Immature natural killer cell (primary cell): ENCODE results near the gene RNF224. TPM values are rescaled to one million over a fixed set of nuclear protein-coding genes. Genes with fewer than 3 reads are reported as not detected.
"Not testable (repeated sequence)": the region's sequence is repeated elsewhere in the genome, so short reads cannot be mapped to it uniquely, and the experiment has no call there.

Source experiments
- DNase-seq, 3 donors: peaks; one replicate each; pipeline ENCODE4 v3.0.0; 2022; ENCODE audit warnings: mixed read lengths in 1 of 3
- H3K27ac Mint-ChIP-seq, 6 donors: one replicate each; pipeline ENCODE4 v1.8.0; 2020; ENCODE audit warnings: mixed read lengths in 6 of 6, mild to moderate bottlenecking in 5 of 6, inconsistent platforms in 4 of 6, moderate library complexity in 3 of 6
- H3K27me3 Mint-ChIP-seq, 3 donors: one replicate each; pipeline ENCODE4 v1.8.0; 2020 to 2021; ENCODE audit warnings: low read depth in 3 of 3, mild to moderate bottlenecking in 3 of 3, mixed read lengths in 3 of 3, moderate library complexity in 3 of 3, inconsistent platforms in 1 of 3
- H3K36me3 Mint-ChIP-seq, 3 donors: one replicate each; pipeline ENCODE4 v1.8.0; 2020; ENCODE audit warnings: mixed read lengths in 3 of 3, inconsistent platforms in 2 of 3, mild to moderate bottlenecking in 2 of 3
- H3K4me1 Mint-ChIP-seq, 2 donors: one replicate each; pipeline ENCODE4 v1.8.0; 2020; ENCODE audit warnings: inconsistent platforms in 2 of 2, mild to moderate bottlenecking in 2 of 2, mixed read lengths in 2 of 2, moderate library complexity in 1 of 2
- H3K4me3 Mint-ChIP-seq, 5 donors: one replicate each; pipeline ENCODE4 v1.8.0; 2020; ENCODE audit warnings: mild to moderate bottlenecking in 5 of 5, mixed read lengths in 5 of 5, inconsistent platforms in 3 of 5, moderate library complexity in 3 of 5
- H3K9me3 Mint-ChIP-seq, 6 donors: one replicate each; pipeline ENCODE4 v1.8.0; 2020; ENCODE audit warnings: mild to moderate bottlenecking in 6 of 6, mixed read lengths in 6 of 6, inconsistent platforms in 4 of 6, moderate library complexity in 3 of 6
- polyA plus RNA-seq, 3 donors: library from polyadenylated mRNA; unstranded; fragments of 300-500 nt; fragmentation: Illumina TruSeq; gene quantifications; one replicate each; pipeline ENCODE4 v1.2.3, GENCODE V29; 2021

Gene RNF224
- polyA plus RNA-seq, 3 donors from 2014 or later = not detected

DNA sequence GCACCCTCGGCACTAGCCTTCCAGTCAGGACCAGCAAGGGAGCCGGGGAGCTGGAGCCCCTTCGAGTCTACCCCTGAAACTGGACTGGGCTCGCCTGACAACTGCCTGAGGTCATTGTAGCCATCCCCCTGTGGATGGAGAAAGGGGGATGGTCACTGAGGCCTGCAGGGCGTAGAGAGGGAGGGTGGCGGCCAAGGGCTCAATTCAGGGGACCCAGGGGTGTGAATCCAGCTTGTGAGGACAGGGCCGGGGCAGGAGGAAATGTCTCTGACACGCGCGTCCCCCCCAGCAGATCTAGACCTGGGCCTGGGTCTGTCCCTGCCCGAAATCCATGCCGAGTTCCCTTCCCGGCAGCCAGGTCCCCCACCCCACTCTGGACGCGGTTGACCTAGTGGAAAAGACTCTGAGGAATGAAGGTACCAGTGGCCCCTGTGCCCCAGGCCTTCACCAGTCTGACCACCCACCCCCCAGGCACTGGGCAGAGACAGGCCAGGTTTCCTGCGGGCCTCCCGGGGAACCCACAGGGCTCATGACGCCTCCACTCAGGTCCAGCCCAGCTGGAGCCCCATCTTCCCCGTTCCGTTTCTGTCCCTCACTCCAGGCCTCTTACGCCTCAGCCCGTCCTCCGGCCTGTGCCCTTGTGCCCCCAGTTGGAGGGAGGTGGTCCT is 4.2 kb downstream of the RNF224 start:
- DNase-seq = no peak
- Mint-ChIP-seq H3K9me3 (no peaks in the 10 kb centered on the region), H3K4me3 (no peak overlapping the region), H3K4me1 (peaks cover 0 to 1% of the 10 kb centered on the region in 2 donors), H3K27me3 (peaks cover 0 to 6% (median 2%) of the 10 kb centered on the region in 3 donors), H3K36me3 (no peaks in the 10 kb centered on the region), H3K27ac (no peak overlapping the region)

- Mint-ChIP-seq H3K9me3 (no peaks in the 10 kb centered on the region), H3K4me1 (peaks cover 0 to 2% of the 10 kb centered on the region in 2 donors), H3K4me3 (no peak overlapping the region), H3K27me3 (peaks cover 0 to 5% (median 2%) of the 10 kb centered on the region in 3 donors), H3K36me3 (no peaks in the 10 kb centered on the region), H3K27ac (no peak overlapping the region)
- DNase-seq = no peak
These were observed 4.8 kb downstream of the RNF224 start for GRCh38 chr9:137232101-137232500.

GRCh38 chr9:137232510-137232909 is 5.2 kb downstream of the RNF224 start:
- H3K27me3 Mint-ChIP-seq = peaks cover 0 to 4% (median 2%) of the 10 kb centered on the region in 3 donors
- no peak overlapping the region for H3K27ac Mint-ChIP-seq
- H3K36me3 Mint-ChIP-seq = no peaks in the 10 kb centered on the region
- no peak overlapping the region for H3K4me3 Mint-ChIP-seq
- H3K9me3 Mint-ChIP-seq = no peaks in the 10 kb centered on the region
- H3K4me1 Mint-ChIP-seq = peaks cover 0 to 4% of the 10 kb centered on the region in 2 donors
- DNase-seq = no peak

- Mint-ChIP-seq H3K36me3 (no peaks in the 10 kb centered on the region), H3K27ac (no peak overlapping the region), H3K9me3 (no peaks in the 10 kb centered on the region), H3K27me3 (peaks cover 0 to 2% (median 2%) of the 10 kb centered on the region in 3 donors), H3K4me3 (no peak overlapping the region), H3K4me1 (peaks cover 0 to 4% of the 10 kb centered on the region in 2 donors)
- DNase-seq = no peak
These were observed 6.1 kb downstream of the RNF224 start for GRCh38 chr9:137233143-137233980.

DNA sequence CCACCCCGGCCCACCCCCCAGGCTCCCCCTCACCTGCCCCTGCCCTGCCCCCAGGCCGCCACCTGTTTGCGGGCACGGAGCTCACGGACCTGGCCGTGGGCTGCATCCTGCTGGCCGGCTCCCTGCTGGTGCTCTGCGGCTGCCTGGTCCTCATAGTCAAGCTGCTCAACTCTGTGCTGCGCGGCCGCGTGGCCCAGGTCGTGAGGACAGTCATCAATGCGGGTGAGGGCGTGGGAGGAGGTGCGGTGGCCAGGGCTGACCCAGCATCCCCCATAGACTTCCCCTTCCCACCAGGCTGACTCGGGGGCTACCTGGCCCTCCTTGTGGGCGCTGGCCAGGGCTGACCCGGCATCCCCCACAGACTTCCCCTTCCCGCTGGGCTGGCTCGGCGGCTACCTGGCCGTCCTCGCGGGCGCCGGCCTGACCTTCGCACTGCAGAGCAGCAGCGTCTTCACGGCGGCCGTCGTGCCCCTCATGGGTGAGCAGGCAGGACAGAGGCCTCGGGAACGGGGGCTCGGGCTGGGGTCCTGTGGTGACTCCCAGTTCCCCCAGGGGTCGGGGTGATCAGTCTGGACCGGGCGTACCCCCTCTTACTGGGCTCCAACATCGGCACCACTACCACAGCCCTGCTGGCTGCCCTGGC is 6.9 kb downstream of the RNF224 start:
- Mint-ChIP-seq H3K4me3 (no peak overlapping the region), H3K36me3 (no peaks in the 10 kb centered on the region), H3K27me3 (peaks cover 0 to 2% (median 2%) of the 10 kb centered on the region in 3 donors), H3K27ac (no peak overlapping the region), H3K4me1 (peaks cover 5 to 9% of the 10 kb centered on the region in 2 donors), H3K9me3 (no peaks in the 10 kb centered on the region)
- no peak for DNase-seq

GRCh38 chr9:137234758-137235423 is 7.6 kb downstream of the RNF224 start:
- no peaks in the 10 kb centered on the region for H3K36me3 Mint-ChIP-seq
- H3K27me3 Mint-ChIP-seq = peaks cover 0 to 5% (median 0%) of the 10 kb centered on the region in 3 donors
- H3K9me3 Mint-ChIP-seq = no peaks in the 10 kb centered on the region
- H3K4me3 Mint-ChIP-seq = no peak overlapping the region
- no peak overlapping the region for H3K27ac Mint-ChIP-seq
- peaks cover 6 to 14% of the 10 kb centered on the region in 2 donors for H3K4me1 Mint-ChIP-seq
- no peak for DNase-seq

GRCh38 chr9:137235424-137236237 is 8.3 kb downstream of the RNF224 start:
- H3K4me3 Mint-ChIP-seq = no peak overlapping the region
- H3K9me3 Mint-ChIP-seq = no peaks in the 10 kb centered on the region
- no peaks in the 10 kb centered on the region for H3K36me3 Mint-ChIP-seq
- no peak for DNase-seq
- H3K4me1 Mint-ChIP-seq = peaks cover 6 to 15% of the 10 kb centered on the region in 2 donors
- peaks cover 0 to 9% (median 0%) of the 10 kb centered on the region in 3 donors for H3K27me3 Mint-ChIP-seq
- no peak overlapping the region for H3K27ac Mint-ChIP-seq

DNA sequence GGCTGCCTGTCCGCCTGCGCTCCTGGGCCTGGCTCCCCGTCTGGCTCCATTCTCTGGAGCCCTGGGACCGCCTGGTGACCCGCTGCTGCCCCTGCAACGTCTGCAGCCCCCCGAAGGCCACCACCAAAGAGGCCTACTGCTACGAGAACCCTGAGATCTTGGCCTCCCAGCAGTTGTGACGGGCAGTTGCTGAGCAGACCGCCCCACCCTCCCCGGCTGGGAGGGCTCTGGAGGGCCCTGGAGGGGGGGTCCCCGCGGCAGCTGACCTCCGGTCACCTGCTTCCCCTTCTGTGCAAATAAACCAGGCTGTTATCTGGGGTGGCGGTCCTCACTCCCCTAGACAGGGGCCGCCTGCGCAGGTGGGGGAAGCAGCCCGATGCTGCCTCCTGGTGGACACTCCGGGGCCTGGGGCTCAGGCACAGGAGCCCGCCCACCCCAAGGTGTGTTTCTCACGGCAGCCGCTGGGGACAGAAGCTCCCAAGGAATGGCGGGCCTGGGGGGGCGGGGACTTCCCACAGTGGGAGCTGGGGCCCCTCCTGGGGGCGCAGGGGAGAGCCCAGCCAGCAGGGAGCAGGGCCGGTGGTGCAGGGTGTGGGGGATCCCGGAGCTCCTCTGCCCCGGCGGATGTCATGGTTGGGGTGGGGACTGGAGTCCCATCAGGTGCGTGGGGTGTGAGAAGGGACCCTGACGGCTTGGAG is 9.1 kb downstream of the RNF224 start:
- peak; percentile 86 to 87 (median 87) for DNase-seq
- Mint-ChIP-seq H3K4me1 (peaks cover 11 to 18% of the 10 kb centered on the region in 2 donors), H3K27ac (no peak overlapping the region), H3K36me3 (no peaks in the 10 kb centered on the region), H3K4me3 (no peak overlapping the region), H3K27me3 (peaks cover 5 to 15% (median 5%) of the 10 kb centered on the region in 3 donors), H3K9me3 (no peaks in the 10 kb centered on the region)

DNA sequence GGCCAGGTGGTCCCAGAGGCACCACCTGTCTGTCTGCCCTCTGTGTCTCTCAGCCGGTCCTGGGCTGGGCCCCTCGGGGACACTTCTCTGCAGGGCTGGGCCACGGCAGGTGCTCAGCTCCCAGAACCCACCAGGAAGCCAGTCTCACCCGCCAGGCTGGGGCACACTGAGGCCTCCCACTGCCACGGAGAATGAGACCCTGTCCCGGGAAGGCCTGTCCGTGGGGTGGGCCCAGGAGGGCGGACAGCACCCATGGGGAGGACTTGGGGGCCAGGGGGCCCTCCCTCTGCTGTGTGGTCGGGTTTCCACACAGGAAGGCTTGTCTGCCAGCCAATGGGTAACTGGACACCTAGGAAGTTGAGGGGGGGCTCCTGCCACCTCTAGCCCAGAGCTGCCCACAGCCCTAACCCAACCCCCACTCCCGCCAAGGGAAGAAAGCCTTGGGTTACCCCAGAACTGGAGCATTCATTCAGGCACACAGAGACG is 9.7 kb downstream of the RNF224 start:
- no peak for DNase-seq
- Mint-ChIP-seq H3K27me3 (peaks cover 5 to 13% (median 5%) of the 10 kb centered on the region in 3 donors), H3K4me1 (peaks cover 12 to 18% of the 10 kb centered on the region in 2 donors), H3K27ac (no peak overlapping the region), H3K36me3 (no peaks in the 10 kb centered on the region), H3K4me3 (no peak overlapping the region), H3K9me3 (no peaks in the 10 kb centered on the region)

GRCh38 chr9:137237759-137238726 is 10.7 kb downstream of the RNF224 start:
- Mint-ChIP-seq H3K27me3 (peaks cover 12 to 22% (median 15%) of the 10 kb centered on the region in 3 donors), H3K27ac (no peak overlapping the region), H3K4me3 (no peak overlapping the region), H3K4me1 (peaks cover 23 to 27% of the 10 kb centered on the region in 2 donors), H3K36me3 (peaks cover 0 to 3% (median 0%) of the 10 kb centered on the region in 3 donors), H3K9me3 (no peaks in the 10 kb centered on the region)
- DNase-seq = no peak

- peak overlapping the region in 5 of 6 donors; percentile 21 to 77 (median 48) for H3K27ac Mint-ChIP-seq
- not testable (repeated sequence) for H3K36me3 Mint-ChIP-seq, H3K9me3 Mint-ChIP-seq, DNase-seq
- H3K27me3 Mint-ChIP-seq = peaks cover 12 to 26% (median 25%) of the 10 kb centered on the region in 3 donors
- peak overlapping the region; percentile 63 to 79 (median 71) for H3K4me3 Mint-ChIP-seq
- H3K4me1 Mint-ChIP-seq = peaks cover 28 to 31% of the 10 kb centered on the region in 2 donors
These were observed 12.4 kb downstream of the RNF224 start for GRCh38 chr9:137239541-137240200.
